Cardiac fibroblast (primary cell): ENCODE measurements around the gene RASL10B.
A peak's percentile ranks its signal among the peaks of the same experiment; 100 is the strongest.

Experiments used
- DNase-seq, 2 donors: peaks; one replicate each; pipeline versions ENCODE4 v3.0.0 to v3.0.0-alpha.2; 2010; ENCODE audit warnings: low read depth in 2 of 2
- H3K4me3 ChIP-seq, 2 donors: replicated peaks in 1 of 2; 1 replicate in 1 of 2; 2 replicates in 1 of 2; pipeline ENCODE4 v1.5.1; 2011; ENCODE audit warnings: low read depth in 2 of 2, low read length in 2 of 2, mild to moderate bottlenecking in 2 of 2, moderate library complexity in 1 of 2
- CTCF ChIP-seq: IDR thresholded peaks from one replicate; pipeline ENCODE4 v1.5.1; 2011; ENCODE audit warnings: low read depth, mild to moderate bottlenecking, low read length, inconsistent platforms

The RASL10B gene

GRCh38 chr17:35760587-35760986, 29.1 kb downstream of the RASL10B start, which contains the start of gene C17orf50:
TSS of gene C17orf50 (plus strand) at chr17:35760887. CDS start at chr17:35760942, 55 bp downstream.
- TF ChIP-seq CTCF, result no peak
- no peak within 1 kb of the TSS for H3K4me3 ChIP-seq
- DNase-seq, result no peak

GRCh38 chr17:35761601-35762000, 30.2 kb downstream of the RASL10B start:
- DNase-seq, result no peak
- TF ChIP-seq CTCF, result no peak
- no peak overlapping the region for H3K4me3 ChIP-seq

GRCh38 chr17:35763767-35764122, 32.3 kb downstream of the RASL10B start:
- DNase-seq, result no peak
- peak overlapping the region in 1 of 2 donors; percentile 28 for H3K4me3 ChIP-seq
- TF ChIP-seq CTCF, result no peak

GRCh38 chr17:35764123-35764991, 32.9 kb downstream of the RASL10B start:
- peak; percentile 72 for TF ChIP-seq CTCF
- H3K4me3 ChIP-seq, result peak overlapping the region; percentile 39 to 46
- peak; percentile 79 to 85 for DNase-seq

- no peak overlapping the region for H3K4me3 ChIP-seq
- no peak for TF ChIP-seq CTCF
- no peak for DNase-seq
Measured at GRCh38 chr17:35765086-35765710, 33.8 kb downstream of the RASL10B start.

- H3K4me3 ChIP-seq, result no peak overlapping the region
- TF ChIP-seq CTCF, result no peak
- no peak for DNase-seq
Measured at GRCh38 chr17:35765756-35766488, 34.5 kb downstream of the RASL10B start.
